ENCODE measurements around the gene TEF.
"Not testable (repeated sequence)": the region's sequence is repeated elsewhere in the genome, so short reads cannot be mapped to it uniquely, and the experiment has no call there.

The TEF gene

GRCh38 chr22:41415554-41415953, 33.8 kb downstream of the TEF start:
- in situ Hi-C loops (cut with MboI; ENCODE audit: low sequenced_read_pairs): no loop called here

GRCh38 chr22:41417622-41418390, 36.1 kb downstream of the TEF start:
- in situ Hi-C loops (cut with MboI; ENCODE audit: low sequenced_read_pairs): no loop called here

DNA sequence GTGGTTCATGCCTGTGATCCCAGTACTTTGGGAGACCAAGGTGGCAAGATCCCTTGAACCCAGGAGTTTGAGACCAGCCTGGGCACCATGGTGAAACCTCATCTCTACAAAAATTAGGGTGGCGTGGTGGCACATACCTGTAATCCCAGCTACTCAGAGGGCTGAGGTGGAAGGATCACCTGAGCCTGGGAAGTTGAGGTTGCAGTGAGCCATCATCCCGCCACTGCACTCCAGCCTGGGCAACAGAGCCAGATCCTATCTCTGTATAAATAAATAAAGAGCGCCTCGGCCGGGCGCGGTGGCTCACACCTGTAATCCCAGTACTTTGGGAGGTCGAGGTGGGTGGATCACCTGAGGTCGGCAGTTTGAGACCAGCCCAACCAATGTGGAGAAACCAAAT, 37.0 kb downstream of the TEF start:
- in situ Hi-C loops (cut with MboI; ENCODE audit: low sequenced_read_pairs): no loop called here

- in situ Hi-C loops (cut with MboI; ENCODE audit: low sequenced_read_pairs): no loop called here
These were observed 44.1 kb downstream of the TEF start for GRCh38 chr22:41425660-41426365.

DNA sequence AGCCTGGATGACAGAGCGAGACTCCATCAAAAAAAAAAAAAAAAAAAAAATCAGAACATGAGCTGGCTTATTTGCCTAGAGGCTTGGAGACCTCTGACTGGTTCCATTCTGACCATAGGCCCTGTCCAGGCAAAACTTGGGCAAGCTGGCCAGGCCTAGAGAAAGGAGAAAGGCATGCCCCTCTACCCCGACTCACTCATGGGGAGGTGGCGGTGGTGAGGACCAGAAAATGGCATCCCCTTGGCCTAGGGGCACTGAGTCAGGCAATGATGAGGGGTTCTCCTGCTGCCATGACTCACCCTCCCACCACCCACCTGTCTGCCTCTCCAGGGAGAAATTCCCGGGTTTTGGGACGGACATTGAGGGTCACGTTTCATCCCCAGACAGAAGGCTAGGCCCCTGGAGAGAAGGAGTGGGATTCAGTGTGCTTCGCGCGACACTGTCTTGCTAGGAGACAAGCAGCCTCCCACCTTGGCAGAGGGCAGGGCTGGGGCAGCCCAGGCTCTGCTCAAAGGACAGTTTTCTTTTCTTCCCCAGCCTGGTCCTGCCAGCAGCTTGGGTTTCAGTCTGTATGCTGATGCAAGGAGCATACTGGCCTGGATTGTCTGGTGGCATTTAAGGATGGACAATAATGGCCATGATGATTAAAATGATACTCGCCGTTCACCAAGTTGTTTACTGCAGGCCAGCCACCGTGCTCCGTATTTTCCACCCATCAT, 47.6 kb downstream of the TEF start:
- in situ Hi-C loops (cut with MboI; ENCODE audit: low sequenced_read_pairs): no loop called here

GRCh38 chr22:41429951-41430332, 48.2 kb downstream of the TEF start:
- in situ Hi-C loops (cut with MboI; ENCODE audit: low sequenced_read_pairs): no loop called here

GRCh38 chr22:41431656-41432055, 49.9 kb downstream of the TEF start:
- in situ Hi-C loops (cut with MboI; ENCODE audit: low sequenced_read_pairs): no loop called here

- in situ Hi-C loops (cut with MboI; ENCODE audit: low sequenced_read_pairs): not testable (repeated sequence)
These were observed 51.7 kb downstream of the TEF start for GRCh38 chr22:41433480-41433879.

- in situ Hi-C loops (cut with MboI; ENCODE audit: low sequenced_read_pairs): not testable (repeated sequence)
These were observed 52.7 kb downstream of the TEF start for GRCh38 chr22:41434361-41435003.

- in situ Hi-C loops (cut with MboI; ENCODE audit: low sequenced_read_pairs): no loop called here
These were observed 53.8 kb downstream of the TEF start for GRCh38 chr22:41435560-41435959.

DNA sequence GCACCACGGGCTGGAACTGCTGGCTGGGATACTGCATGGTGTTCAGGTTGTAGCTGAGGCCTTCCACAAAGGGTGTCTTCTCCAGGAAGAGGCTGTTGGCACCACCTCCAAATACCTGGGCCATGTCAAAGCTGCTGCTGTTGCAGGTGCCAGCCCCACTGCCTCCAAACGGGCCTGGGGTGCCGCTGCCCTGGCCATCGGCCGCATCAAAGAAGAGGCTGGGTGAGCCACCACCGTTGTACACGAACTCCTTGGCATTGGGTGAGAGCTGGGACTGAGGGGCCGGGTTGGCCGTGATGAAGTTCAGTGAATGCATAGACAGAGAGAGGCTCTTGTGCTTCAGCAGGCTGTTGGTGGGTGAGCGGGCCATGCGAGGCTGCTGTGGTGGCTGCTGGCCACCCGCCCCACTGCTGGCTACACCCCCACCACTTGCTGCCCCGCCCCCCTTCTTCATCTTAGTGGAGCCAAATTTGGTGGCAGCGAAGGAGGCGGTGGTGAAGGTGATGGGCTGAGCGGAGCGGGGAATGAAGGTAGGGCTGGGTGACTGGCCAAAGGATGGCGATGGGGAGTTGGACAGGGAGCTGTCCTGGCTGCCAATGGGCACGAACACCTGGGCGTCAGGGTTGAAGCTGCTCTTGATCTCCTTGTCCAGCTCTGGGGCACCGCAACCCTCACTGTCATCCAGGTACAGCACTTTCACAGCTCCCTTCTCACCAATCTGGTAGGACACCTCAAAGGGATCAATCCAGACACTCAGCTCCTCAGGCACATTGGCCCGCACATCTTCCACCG, 54.8 kb downstream of the TEF start:
- in situ Hi-C loops (cut with MboI; ENCODE audit: low sequenced_read_pairs): no loop called here

GRCh38 chr22:41437198-41437597, 55.5 kb downstream of the TEF start:
- in situ Hi-C loops (cut with MboI; ENCODE audit: low sequenced_read_pairs): no loop called here

DNA sequence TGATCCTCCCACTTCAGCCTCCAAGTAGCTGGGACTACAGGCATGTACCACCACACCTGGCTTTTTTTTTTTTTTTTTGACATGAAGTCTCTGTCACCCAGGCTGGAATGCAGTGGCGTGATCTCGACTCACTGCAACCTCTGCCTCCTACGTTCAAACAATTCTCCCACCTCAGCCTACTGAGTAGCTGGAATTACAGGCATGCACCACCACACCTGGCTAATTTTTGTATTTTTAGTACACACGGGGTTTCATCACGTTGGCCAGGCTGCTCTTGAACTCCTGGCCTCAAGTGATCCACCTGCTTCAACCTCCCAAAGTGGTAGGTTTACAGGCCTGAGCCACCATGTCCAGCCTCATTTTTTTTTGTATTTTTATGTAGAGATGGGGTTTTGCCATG, 58.8 kb downstream of the TEF start:
- in situ Hi-C loops (cut with MboI; ENCODE audit: low sequenced_read_pairs): not testable (repeated sequence)

DNA sequence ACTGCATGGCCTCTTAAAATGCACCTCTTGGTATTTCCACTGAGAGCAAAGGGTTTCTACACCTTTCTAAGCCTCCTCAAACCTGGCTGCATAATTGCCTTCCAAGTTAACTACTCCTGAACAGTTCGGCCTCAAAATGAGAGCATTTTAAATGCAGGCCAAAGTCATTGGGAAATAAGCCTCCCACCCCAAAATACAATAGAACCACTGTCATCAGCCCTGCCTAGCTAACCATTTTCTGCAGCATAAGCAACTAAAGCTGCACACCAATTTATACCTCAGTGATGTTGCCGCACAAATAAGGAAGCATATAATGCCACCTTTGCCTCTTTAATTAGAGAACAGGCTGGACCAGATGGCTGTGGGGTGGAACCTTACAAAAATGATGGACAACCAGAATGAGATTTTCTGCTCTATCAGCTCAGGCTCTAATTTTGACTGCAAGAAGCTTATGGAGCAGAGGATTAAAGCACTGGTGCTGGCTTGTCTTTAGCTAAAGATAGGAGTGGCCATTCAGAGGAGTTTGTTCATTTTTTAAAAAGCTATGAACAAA, 60.6 kb downstream of the TEF start:
- in situ Hi-C loops (cut with MboI; ENCODE audit: low sequenced_read_pairs): no loop called here

DNA sequence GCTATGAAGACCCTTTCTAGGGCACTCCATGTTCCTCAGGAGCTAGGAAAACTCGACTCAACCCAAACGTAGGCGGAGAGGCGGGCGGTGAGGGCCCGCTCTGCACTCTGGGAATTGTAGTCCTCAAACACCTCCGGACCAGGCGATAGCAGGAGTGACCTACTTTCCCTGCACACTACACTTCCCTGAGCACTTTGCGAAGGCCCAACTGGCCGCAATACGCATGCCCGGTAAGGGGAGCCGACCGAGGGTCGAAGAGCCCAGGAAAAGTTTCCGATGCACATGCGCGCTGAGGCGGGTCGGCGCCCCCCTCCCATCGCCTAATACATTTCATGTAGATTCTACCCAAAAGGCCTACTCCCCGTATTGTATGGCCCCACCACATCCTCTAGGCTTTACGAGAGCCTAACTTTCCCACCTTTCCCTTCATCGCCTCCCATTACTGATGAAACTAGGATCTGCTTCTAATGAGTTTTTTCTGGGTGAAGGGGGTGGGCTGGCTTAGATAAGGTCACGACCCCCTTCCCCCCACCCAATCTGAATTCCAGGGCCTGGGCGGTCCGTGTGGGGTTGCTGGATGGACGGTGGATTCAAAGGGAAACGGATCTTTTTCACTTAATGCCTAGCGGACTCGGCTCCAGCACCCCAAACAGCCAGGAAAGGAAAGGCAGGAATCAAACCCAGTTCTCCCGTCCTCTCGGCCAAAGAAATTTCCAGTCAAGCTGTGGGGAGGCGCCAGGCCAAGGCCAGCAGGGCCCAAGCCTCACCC, 62.8 kb downstream of the TEF start:
- in situ Hi-C loops (cut with MboI; ENCODE audit: low sequenced_read_pairs): no loop called here

GRCh38 chr22:41445129-41446056, 63.7 kb downstream of the TEF start:
- in situ Hi-C loops (cut with MboI; ENCODE audit: low sequenced_read_pairs): no loop called here

DNA sequence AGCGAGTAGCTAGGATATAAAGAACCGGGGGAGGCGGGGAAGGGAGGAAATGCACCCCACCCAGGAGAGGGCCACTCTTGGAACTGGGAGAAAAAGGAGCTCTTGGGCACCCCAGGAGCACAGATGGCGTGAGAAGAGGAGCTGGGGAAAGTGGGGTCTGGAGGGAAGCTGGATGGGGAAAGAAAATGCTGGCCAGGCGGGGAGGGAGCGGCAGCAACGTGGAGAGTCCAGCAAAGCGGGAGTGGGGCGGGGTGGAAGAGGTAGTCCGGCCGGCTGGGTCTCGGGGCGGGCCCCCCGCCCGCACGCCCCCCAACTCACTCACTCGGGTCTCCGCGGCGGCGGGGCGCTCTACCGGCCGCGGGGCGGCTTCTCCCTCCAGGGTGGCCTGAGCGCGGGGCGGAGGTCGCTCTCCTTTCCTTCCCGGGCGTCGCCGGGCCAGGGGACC, 64.3 kb downstream of the TEF start:
- in situ Hi-C loops (cut with MboI; ENCODE audit: low sequenced_read_pairs): no loop called here

- in situ Hi-C loops (cut with MboI; ENCODE audit: low sequenced_read_pairs): no loop called here
These were observed 65.1 kb downstream of the TEF start, which contains the start of gene TOB2 for GRCh38 chr22:41446639-41447434. Gene TOB2 (minus strand): TSS chr22:41446801. CDS start chr22:41437345, 9,456 bp downstream.
